ENCODE data around the gene MAP6.
A peak's percentile ranks its signal among the peaks of the same experiment; 100 is the strongest.

The MAP6 gene

DNA sequence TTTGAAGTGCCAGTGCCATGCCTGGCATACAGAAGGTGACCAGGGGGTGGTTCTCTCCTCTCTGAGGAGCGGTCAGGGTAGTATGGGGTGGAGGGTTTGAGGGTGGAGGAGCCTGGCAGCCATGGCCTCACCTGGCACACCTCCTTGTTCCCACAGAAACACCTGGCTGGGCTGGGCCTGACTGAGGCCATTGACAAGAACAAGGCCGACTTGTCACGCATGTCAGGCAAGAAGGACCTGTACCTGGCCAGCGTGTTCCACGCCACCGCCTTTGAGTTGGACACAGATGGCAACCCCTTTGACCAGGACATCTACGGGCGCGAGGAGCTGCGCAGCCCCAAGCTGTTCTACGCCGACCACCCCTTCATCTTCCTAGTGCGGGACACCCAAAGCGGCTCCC is 97.2 kb downstream of the MAP6 start:
- no peak for DNase-seq (ENCODE audit: low read depth)
- TF ChIP-seq, protein P1, sequence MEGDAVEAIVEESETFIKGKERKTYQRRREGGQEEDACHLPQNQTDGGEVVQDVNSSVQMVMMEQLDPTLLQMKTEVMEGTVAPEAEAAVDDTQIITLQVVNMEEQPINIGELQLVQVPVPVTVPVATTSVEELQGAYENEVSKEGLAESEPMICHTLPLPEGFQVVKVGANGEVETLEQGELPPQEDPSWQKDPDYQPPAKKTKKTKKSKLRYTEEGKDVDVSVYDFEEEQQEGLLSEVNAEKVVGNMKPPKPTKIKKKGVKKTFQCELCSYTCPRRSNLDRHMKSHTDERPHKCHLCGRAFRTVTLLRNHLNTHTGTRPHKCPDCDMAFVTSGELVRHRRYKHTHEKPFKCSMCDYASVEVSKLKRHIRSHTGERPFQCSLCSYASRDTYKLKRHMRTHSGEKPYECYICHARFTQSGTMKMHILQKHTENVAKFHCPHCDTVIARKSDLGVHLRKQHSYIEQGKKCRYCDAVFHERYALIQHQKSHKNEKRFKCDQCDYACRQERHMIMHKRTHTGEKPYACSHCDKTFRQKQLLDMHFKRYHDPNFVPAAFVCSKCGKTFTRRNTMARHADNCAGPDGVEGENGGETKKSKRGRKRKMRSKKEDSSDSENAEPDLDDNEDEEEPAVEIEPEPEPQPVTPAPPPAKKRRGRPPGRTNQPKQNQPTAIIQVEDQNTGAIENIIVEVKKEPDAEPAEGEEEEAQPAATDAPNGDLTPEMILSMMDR (conservative IDR thresholded peaks at IDR 0.05; ENCODE audit: low read depth, low read length): no peak
- H3K4me3 ChIP-seq (ENCODE audit: low read depth, low read length): no peak overlapping the region

DNA sequence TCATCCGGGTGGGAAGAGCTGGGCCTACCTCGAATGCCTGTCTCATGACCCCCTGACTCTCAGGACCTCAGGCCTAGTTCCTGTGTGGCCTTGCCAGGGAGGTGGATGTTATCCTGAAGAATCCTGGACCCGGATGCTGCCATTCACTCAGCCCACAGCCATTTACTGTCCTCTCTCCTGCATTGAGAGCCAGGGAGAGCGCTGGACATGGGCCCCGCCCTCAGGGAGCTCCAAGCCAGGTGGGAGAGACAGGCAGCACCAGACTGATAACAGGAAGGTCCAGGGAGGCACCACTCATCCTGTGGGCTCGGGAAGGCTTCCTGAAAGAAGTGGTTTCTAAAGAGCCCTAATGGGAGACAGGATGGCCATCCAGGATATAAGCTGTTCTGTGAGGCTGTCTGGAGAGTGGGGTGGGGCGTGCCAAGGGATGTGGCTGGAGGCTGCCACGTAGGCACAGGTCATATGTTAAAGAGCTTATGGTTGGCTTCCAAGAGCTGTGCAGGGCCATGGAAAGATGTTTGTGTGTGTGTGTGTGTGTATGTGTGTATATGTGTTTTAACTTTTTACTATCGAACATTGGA is 98.2 kb downstream of the MAP6 start:
- H3K4me3 ChIP-seq (ENCODE audit: low read depth, low read length): no peak overlapping the region
- no peak for DNase-seq (ENCODE audit: low read depth)
- TF ChIP-seq, protein P1 (conservative IDR thresholded peaks at IDR 0.05; ENCODE audit: low read depth, low read length): no peak

DNA sequence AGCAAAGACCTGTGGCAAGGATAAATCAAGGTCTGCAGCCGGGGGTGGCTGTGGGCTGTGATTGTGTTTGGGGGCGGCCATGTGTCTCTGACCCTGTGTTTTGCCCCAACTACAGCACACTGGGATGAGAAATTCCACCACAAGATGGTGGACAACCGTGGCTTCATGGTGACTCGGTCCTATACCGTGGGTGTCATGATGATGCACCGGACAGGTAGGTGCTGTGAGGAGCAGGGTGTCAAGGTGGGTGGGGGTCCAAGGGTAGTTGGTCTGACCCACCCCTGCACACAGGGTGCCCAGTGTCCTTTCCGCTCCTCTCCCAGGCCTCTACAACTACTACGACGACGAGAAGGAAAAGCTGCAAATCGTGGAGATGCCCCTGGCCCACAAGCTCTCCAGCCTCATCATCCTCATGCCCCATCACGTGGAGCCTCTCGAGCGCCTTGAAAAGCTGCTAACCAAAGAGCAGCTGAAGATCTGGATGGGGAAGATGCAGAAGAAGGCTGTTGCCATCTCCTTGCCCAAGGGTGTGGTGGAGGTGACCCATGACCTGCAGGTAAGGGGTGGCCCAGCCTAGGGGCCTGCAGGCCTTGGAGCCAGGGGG is 100.1 kb downstream of the MAP6 start:
- no peak for DNase-seq (ENCODE audit: low read depth)
- H3K4me3 ChIP-seq (ENCODE audit: low read depth, low read length): no peak overlapping the region
- TF ChIP-seq, protein P1 (conservative IDR thresholded peaks at IDR 0.05; ENCODE audit: low read depth, low read length): no peak

DNA sequence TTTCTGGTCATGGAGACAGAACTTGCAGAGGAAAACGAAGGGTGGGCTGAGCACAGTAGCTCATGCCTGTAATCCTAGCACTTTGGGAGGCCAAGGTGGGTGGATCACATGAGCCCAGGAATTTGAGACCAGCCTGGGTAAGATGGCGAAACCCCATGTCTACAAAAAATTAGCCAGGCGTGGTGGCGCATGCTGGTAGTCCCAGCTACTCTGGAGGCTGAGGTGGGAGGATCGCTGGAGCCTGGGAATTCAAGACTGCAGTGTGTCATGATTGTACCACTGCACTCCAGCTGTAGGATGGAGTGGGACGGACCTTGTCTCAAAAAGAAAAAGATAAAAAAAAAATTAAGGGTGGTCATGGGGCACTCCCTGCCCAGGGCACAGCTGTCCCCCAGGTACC is 100.9 kb downstream of the MAP6 start:
- H3K4me3 ChIP-seq (ENCODE audit: low read depth, low read length): no peak overlapping the region
- TF ChIP-seq, protein P1 (conservative IDR thresholded peaks at IDR 0.05; ENCODE audit: low read depth, low read length): no peak
- DNase-seq (ENCODE audit: low read depth): no peak

DNA sequence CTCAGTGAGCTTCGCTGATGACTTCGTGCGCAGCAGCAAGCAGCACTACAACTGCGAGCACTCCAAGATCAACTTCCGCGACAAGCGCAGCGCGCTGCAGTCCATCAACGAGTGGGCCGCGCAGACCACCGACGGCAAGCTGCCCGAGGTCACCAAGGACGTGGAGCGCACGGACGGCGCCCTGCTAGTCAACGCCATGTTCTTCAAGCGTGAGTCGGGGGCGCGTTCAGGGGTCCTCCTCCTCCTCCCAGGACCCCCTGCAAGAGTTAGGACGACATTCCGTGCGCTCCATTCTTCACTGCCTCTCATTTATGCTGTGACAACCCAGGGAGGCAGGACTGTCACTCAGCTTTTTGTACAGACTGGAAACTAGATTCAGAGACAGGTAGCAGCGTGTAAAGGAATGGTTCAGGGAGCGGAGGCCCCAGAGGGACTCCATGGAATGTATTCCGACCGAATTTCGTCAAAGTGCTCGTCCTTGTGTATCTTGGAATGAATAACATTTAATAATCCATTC is 102.0 kb downstream of the MAP6 start:
- no peak for DNase-seq (ENCODE audit: low read depth)
- TF ChIP-seq, protein P1 (conservative IDR thresholded peaks at IDR 0.05; ENCODE audit: low read depth, low read length): no peak

DNA sequence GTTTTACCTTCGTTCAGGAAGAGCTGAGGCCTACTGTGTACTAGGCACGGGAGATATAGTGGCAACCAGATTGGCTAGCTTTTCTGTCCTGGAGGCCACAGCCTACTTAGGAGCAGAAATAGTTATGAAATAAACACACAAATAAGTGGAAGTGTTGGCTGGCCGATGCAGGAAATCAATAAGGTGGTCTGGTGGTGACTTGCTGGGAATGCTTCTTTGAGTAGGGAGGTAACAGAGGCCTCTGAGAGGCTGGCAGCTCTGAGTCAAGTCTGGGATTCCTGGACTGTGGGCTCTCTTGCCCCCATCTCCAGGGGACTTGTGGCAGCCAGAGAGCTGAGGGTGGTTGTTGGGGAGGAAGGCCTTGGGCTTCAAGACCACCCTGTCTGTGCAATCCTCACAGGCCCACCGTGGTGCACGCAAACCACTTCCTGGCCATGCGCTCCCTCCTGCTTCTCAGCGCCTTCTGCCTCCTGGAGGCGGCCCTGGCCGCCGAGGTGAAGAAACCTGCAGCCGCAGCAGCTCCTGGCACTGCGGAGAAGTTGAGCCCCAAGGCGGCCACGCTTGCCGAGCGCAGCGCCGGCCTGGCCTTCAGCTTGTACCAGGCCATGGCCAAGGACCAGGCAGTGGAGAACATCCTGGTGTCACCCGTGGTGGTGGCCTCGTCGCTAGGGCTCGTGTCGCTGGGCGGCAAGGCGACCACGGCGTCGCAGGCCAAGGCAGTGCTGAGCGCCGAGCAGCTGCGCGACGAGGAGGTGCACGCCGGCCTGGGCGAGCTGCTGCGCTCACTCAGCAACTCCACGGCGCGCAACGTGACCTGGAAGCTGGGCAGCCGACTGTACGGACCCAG is 102.7 kb downstream of the MAP6 start:
- TF ChIP-seq, protein P1 (conservative IDR thresholded peaks at IDR 0.05; ENCODE audit: low read depth, low read length): peak; percentile 22
- peak overlapping the region; percentile 18 for H3K4me3 ChIP-seq (ENCODE audit: low read depth, low read length)
- peak; percentile 27 for DNase-seq (ENCODE audit: low read depth)

More for the DNA sequence above, 102.0 kb downstream of the MAP6 start:
- H3K4me3 ChIP-seq (ENCODE audit: low read depth, low read length): no peak overlapping the region

Measured in choroid plexus epithelial cell (primary cell).